AG08395 (cell line): ENCODE measurements around the gene ACADL.

Source experiments
- DNase-seq: peaks from one replicate; pipeline ENCODE4 v3.0.0; 2012; ENCODE audit warnings: mixed read lengths, low spot score

Gene ACADL

DNA sequence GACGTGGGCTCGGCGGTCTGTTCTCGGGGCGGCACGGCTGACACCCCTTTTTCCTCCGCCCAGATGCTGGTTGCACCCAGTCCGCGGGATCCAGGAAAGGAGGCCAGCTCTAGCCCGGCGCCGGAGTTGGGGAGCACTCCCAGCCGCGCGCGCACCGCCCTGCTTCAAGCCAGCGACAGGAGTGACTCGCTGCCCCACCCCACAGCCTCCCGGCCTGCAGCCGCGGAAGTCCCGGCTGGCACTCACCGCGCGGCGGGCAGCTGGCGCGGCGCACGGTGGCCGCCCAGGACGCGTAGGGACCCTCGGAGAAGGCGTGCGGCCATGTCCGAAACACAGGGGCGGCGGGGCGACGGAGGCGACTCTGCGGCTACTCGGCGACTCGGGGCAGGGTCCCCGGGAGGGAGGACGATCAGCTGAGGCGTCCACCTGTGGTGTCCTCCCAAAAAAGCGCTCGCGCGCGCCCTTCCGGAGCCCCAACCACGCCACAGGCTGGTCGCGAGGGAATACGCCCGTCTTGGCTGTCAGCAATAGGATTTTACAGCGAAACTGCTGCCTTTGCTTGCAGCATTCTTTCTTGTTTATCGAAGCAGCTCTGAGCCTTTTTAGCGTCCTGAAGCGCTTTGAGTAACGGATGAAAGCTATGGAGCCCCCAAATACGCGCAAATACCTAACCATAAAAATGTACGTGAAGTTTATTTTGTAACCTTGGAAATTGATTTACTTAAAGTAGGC is at the start of gene ACADL:
TSS of gene ACADL (minus strand) at position 507 of the 732 bp plus-strand sequence. CDS start at position 323, 184 bp downstream.
- DNase-seq, result peak; percentile 50

DNA sequence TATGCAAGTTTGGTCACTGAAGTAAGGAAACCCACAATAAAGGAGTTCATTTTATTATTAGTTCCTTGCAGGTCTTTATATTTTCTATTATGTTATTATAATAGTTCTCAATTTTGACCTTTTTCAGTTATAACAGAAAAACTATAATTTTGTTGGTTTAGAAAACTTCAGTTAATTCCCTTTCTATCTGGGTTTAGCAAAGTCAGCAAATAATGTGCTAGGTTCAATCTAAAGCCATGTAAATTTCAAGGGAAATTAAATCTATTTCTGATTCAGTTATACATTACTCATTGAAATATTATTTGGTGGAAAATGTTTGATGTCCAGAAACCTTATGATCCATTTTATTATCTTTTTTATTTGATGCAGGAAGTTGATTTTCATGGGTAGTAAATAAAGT is 46.1 kb upstream of the ACADL start:
- DNase-seq, result no peak

DNA sequence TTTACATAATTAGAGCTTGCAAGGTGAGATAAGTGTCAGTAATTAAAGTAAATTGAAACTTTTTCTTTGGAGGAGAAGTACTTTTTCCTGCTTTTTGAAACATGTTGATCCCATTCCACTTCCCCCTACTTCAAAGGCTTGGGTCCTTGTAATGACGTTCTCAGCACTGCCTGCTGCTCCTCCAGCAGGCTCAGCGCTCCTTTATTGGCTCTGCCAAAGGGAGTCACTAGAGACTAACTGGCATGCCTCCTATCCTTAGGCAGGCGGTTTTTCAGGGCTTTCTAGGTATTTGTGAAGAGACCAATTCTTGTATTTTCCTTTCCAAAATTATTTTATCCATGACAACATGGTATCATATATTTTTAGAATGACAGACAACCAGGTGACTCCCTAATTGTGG is 43.9 kb upstream of the ACADL start:
- no peak for DNase-seq

DNA sequence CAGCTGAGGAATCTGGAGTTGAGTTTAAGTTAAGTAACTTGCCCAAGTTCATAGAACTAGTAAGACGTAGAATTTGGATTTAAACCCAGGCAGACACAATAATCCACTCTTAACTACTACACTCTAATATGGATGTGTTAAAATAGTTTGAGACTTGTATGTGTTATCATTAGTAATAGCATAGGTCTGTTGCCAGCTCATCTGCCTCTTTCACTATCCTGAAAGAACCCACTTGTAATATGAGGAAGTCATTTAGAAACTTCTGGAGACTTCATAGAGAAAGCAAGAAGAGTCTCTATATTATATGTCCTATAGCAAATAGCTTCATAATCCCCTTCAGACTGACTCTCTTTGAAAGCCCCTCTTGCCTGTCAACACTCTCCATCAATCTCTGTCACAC is 43.0 kb upstream of the ACADL start:
- no peak for DNase-seq

DNA sequence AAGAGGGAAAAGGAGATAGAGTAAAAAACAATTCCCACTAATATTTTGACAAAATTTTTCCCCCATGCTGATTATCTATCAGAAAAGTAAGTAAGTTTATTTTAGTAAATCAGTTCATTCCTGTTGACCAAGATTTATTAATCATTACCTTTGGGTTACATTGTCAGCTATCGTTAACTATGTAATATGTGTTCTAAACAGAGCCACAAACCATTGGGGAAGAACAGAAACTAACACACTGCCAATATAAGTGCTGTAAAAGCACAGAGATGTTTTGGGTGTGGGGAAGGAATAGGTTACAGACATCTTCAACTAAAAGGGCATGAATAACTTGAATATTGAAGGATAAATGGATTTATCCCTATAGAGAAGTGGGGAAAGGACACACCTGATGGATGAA is 42.5 kb upstream of the ACADL start:
- no peak for DNase-seq

DNA sequence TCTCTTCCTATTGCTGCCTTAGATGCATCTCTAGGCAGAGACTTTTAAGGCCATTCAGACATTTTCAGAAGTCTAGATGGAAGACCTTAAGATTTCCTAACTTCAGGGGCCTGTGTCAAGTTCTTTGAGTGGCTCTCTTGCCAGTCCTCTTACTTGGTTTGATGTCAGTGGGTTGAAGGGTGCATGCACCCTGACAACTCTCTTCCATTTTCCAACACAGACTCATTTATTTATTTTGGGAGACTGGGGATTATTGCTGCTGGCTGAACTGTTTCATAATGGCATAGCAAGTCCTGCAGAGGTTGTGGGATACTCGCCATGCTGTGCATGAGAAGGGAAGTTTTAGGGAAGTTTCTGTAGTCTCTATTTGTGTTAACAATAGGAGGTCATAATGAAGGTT is 39.0 kb upstream of the ACADL start:
- DNase-seq, result no peak

DNA sequence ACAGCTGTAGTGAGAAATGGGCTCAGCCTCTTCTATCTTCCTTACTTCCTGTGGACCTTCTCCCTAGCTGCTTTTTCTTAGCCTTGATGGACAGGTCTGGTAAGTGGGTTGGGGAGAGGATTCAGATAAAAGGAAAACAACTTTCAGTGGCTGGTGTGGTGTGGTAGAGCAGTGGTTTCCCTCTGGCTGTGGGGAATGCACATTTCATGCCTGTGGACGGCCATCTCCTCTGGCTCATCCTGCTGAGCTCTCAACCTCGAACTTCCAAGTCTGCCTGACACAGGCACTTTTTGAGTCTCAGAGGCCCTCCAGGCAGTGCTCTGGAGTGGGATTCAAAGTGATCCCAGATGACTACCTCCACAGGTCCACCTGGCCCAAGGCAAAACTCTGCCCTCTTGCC is 38.6 kb upstream of the ACADL start:
- no peak for DNase-seq

DNA sequence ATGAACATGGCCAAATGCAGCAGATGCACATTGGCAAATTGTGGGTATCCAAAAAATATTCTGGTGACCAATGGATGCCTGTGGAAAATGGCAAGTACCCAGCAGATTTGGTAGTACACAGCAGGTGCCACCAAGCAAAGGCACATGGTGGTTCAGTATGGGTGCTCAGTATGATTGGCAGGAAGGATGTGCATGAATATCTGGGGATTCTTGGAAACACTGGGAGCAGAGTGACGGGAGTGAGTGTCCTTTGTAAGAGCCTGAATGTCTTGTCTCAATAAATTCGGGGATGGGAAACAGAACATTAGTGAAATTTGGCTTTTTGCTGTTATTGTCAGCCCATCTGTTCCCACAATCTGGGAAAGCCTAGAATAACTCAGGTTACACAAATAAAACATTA is 36.8 kb upstream of the ACADL start:
- no peak for DNase-seq

DNA sequence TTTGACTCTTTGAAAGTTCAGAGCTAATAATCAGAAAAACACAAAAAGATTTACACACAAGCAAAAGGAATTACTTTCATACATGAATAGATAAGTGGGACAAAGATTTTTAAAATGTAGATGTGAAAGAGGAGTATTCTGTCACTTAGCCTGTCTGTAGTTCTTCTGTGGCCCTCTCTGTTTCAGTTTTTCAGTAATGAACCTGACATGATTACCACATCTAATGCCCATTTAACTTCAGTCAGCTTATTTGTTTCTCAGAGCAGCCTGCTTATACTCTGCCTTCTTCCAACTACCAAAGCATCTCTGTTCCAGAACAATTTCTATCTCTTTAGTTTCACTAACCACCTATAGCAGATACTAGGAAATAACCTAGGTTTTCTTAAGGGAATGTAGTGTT is 34.4 kb upstream of the ACADL start:
- DNase-seq, result no peak

DNA sequence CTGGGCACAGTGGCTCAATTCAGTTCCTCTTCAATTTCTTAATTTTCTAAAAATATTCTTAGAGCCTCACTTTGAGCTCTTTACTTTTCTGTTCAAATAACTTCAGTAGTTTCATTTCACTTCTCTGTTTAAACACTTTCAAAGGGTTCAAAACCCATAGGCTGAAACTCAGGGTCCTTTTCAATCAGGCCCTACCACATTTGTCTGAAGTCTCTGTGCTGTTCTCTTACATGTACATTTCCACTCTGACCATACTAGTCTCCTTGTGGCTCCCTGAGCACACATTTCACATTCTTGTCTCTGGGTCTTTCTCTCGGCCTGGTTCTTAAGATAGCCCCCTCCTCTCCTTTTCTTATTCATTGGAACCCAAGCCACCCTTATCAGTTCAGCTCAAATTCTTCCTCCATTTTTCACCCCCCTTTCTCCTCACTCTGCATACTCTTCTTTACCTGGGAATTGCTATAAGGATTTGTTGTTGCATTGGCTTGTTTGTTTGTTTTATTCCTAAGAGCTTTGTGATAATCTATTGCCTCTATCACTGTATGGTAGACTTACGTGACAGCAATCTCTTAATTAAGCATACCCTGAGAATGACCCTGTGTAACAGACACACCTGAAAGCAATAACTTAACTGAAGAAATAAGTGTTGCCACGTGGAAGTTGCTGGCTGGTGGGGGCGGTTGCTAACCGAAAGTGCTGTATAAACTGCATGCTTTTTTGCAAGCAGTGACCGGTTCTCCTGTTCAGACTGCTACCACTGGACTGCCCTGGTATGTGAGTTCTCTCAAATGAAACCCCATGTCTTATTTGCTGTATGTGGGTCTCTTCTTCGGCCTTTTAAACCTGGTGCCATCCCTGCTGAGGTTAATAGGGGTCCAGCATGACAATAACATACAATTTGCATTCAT is 27.7 kb upstream of the ACADL start:
- no peak for DNase-seq

DNA sequence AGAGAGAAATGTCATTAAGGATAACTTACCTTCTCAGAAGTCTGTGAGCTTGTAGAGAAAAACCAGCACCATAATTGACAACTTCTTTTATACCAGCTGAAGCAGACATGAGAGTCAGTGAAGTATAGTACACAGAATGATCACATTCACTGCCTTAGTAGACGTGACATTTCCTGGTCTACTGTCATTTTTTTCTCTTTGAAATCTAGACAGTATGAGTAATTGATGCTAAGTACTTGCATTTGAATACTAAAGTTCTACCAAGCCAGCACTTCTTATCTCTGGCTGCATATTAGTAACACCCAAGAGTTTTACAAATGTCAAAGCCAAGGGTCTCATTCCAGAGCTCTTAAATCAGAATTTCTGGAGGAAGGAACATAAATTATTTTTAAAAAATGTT is 25.4 kb upstream of the ACADL start:
- DNase-seq, result no peak

DNA sequence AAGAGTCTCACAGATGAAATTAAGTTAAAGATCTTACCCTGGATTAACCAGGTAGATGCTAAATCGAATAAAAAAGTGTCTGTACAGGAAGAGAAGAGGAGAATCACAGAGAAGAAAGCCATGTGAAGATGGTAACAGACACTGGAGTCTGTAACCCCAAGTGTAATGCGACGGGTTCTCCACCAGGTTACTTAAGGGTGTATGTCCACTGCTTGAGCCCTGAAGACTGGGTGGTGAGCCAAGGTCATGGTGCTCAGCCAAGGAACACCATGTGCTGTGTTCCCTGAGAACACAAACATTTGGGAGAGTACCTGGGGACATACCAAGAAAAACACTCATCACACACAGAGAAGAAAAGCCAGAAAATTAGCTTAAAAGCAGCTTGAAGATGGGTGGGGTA is 8.2 kb upstream of the ACADL start:
- DNase-seq, result no peak

DNA sequence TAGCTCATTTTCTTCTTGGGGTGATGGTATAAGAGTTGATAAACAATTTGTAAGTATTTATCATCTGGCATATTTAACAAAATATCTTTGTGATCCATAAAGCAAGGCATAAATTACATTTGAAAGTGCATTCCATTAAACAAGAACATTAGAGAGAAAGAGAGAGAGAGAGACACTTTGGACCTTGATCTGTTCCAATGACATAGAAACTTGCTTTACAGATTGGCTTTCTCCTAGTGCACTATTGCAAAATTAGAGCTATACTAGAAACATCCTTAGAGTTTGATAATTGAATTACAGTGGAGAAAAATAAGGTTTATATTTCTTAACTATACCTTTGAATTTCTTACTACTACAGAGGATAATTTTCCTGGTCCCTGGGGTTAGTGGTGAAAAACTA is 5.7 kb upstream of the ACADL start:
- DNase-seq, result no peak

DNA sequence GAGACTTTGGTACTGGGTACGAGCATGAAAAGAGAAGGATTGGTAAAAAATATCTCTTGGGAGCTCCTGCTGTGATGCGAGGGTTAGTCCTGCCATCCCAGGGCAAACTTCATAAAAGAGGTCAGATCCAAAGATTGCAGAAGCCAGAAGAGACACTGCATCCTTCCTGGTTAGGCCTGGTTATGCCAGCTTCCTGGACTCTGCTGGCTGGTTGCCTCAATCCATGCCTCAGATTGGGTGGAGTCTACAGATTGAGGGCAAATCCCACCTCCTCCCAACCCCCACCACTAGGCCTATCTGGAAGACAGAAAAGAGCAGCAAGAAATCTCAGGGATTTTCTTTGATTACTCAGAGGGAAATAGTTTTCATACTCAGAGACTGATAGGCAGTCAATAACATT is 5.3 kb upstream of the ACADL start:
- DNase-seq, result no peak

DNA sequence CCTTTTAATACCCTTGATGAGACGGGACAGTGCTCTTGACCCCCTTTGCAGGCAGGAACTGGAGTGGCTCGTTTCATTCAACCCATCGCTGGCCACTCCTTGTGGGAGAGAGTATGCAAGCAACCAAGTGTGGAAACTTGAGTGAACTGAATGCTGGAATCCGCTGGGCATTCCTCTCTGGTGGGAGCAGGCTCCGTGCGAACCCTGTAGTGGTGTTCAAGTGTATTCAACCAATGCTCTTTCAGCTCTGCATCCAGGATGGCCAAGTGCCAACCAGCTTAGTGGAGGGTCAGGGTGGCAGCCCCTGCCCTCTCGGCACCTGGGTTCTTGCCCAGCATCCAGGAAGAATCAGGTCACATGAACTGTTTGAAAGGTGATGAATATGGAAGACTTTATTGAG is 3.3 kb upstream of the ACADL start:
- DNase-seq, result no peak

DNA sequence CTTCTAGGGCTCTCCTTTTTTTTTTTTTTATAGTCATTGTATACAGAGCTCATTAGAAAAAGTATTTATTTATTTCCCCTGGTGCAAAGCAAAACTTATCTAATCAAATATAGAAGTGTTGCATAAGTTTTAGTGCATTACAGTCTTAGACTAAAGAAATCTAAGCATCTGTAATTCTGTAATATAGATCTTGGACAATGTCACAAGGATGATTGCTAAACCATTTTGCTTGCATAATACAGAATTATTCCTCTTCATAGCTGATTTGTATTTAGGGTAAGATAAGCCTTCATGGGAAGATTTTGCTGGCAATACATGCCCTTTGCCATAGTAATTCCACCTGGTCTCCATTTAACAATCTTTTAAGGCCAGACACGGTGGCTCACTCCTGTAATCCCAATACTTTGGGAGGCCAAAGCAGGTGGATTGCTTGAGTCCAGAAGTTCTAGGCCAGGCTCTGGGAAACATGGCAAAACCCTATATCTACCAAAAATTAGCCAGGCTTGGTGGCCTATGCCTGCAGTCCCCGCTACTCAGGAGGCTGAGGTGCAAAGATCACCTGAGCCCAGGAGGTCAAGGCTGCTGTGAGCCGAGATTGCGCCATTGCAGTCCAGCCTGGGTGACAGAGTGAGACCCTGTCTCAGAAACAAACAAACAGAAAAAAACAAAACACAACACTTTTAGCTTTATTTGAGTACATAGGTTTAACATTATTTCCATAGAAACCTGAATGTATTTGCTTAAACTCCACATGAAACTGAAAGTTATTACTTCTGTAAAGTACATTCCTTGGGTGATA is 2.2 kb upstream of the ACADL start:
- no peak for DNase-seq

DNA sequence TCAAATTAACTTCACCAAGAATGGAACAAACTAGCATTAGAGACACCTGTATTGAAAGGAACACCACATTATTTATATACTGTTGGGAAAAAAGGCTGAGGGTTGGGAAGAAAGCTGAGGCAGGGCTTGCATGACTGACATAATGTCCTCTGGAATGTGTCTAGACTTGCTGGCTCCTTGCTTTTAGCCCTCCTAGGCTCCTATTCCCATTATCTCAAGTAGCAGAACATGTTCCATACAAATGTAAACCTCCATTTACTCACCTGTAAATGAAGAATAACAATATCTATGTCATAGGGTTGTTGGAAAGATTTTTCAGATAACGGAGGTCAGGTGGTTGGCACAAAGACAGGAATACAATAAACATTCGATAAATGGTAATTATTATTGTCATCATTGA is 976 bp upstream of the ACADL start:
- DNase-seq, result no peak

DNA sequence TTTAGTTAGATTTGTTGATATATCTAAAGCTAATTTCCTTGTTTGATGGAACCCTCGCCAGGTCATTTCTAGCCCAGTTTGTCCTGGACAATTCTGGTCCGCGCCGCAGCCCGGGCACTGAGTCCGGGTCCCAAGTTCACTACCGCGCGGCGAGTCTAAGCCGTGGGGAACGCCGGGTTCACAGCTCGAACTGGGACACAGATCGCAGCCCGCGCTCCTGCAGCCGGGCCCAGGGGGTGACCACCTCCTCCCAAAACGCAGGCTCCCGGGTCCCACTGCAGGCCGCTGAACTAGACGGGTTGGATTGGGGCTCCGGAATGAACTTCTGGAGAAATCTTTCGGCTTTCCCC is 681 bp downstream of the ACADL start:
- no peak for DNase-seq

DNA sequence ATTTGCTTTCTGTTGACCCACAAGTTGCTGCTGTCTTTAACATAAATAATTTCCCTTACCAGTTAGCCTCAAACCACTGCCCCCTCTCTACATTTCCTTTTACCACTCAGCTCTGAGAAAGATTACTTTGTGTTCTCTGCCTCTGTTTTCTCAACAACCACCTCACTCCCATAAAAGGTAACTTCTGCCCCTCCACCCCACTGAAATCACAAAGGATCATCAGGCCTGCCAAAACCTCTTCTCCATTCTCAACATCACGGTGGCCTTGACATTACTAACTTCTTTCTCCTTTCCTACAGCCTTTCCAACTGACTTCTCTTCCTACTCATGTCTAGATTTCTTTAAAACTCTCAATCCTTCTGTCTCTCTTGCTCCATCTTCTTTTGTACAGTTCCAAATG is 10.1 kb downstream of the ACADL start:
- DNase-seq, result no peak

DNA sequence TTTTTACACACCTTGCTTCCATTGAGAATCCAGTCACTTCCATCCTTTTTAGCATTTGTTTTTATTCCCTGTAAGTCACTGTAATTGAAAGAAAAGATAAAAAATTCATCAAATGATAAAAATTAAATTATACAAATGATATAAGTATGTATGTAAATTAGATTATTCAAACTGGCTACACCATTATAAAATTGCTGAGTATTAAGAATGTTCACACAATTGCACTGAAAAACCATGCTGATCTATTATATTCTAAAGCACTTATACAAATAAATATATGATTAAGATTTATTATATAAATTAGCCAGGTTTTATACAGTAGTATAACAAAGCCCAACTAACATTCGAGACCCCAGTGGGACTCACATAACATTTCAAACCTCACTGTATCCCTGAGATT is 15.1 kb downstream of the ACADL start:
- no peak for DNase-seq

DNA sequence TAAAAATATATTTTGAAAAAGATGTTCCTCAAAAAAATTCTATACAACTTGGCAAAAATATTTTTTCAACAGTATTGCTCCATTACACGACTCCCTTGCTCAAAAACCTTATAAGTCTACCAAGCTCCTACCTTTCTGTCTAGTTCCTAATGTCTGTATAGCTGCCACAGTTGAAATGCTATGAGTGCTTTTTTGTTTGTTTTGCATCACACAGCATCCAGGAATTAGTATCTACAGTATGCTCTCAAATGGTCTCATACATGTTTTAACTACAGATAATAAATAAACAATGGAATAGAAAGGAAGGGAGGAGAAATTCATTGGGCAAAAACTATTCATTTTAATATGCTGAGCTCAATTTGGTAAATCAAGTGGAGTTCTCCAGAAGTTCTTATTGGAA is 17.3 kb downstream of the ACADL start:
- no peak for DNase-seq

DNA sequence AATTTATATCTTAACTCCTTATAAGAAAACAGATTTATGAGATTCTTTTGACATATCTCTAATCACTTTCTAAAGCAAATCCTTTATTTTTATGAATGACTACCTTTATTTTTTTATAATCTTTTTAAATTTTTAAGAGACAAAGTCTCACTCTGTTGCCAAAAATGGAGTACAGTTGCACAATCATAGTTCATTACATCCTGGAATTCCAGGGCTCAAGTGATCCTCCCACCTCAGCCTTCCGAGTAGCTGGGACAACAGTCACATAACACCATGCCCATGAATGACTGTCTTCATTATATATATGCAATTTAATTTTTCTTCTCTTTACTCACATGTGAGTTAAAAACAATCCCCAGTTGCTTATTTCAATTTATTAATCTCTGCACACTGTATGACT is 21.7 kb downstream of the ACADL start:
- no peak for DNase-seq

DNA sequence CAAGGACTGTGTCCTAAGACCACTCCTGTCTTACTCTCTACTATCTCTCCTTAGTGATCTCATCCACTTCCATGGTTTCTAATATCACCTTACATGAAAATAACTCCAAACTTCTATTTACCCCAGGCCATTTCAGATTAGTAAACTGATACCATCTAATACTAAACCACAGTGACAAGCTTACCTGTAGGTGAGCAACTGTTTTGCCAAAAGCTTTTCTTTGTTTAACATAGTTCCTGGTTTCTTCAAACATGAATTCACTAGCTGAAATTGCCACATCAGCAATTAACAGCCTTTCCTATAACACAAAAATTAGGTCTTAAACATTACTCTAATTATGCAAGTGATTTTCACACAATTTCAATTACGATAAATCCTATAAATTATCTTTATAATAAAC is 22.1 kb downstream of the ACADL start:
- DNase-seq, result no peak
